K562 (cell line): ENCODE measurements around the gene FBN3. TPM values are rescaled to one million over a fixed set of nuclear protein-coding genes. Genes with fewer than 3 reads are reported as not detected.

Source experiments
- ATAC-seq: fragments of 200-7000 bp; cut with Tn5 transposase; 3 replicates; pipeline ENCODE4 v1.9.1; 2020; ENCODE audit warnings: moderate library complexity
- BruUV-seq: library from RNA; stranded (reverse); fragments of 400-500 nt; replicated peaks from 2 replicates; lab custom pipeline; 2021; lab: Mats Ljungman, UMichigan
- CTCF ChIA-PET: fragments of 300-600 bp; formaldehyde crosslinking; extraction: SDS; loops from one replicate; lab custom pipeline; 2021; ENCODE audit warnings: low intra/inter-chr PET ratio; lab: Yijun Ruan, JAX
- POLR2A ChIA-PET: fragments of 300-600, 350-650 bp; sonication (Branson Sonifier 250); formaldehyde crosslinking; extraction: SDS; loops from one replicate; lab custom pipeline; 2021; ENCODE audit warnings: antibody characterized with exemption, inconsistent platforms; lab: Yijun Ruan, JAX
- DNase-seq, 4 experiments: peaks; one replicate each; pipeline versions ENCODE4 v3.0.0 to v3.0.0-alpha.2; 2011 to 2018; ENCODE audit warnings: low spot score in 3 of 4, mixed read lengths in 3 of 4; ENCODE audit errors: extremely low read depth in 1 of 4
- FAIRE-seq: peaks from 2 replicates; lab custom pipeline; 2011; peaks lifted over from hg19 to GRCh38; lab: Jason Lieb, UNC
- H2AFZ ChIP-seq: 2 replicates; pipeline ENCODE4 v1.6.0; 2011; ENCODE audit warnings: low read depth, low read length, control low read depth, inconsistent platforms
- H3K27ac ChIP-seq: fragments of 200-600 bp; 3 replicates; pipeline ENCODE4 v1.8.0; 2011; ENCODE audit warnings: low read depth, mild to moderate bottlenecking, control low read depth, inconsistent platforms, low read length, moderate library complexity, mixed read lengths; ENCODE audit errors: extremely low read depth
- H3K27me3 ChIP-seq, 2 experiments: fragments of 300-600 bp in 1 of 2; 2 replicates in 1 of 2; 3 replicates in 1 of 2; pipeline versions ENCODE4 v1.6.0 to v1.8.0; 2011; ENCODE audit warnings: inconsistent platforms in 2 of 2, low read length in 2 of 2, mild to moderate bottlenecking in 1 of 2, mixed read lengths in 1 of 2, moderate library complexity in 1 of 2; ENCODE audit not compliant: control insufficient read depth in 2 of 2, insufficient read depth in 2 of 2
- H3K36me3 ChIP-seq: fragments of 300-600 bp; 3 replicates; pipeline ENCODE4 v1.8.0; 2011; ENCODE audit warnings: mild to moderate bottlenecking, low read length, inconsistent platforms; ENCODE audit not compliant: control insufficient read depth, insufficient read depth
- H3K4me1 ChIP-seq, 2 experiments: fragments of 200-600 bp in 1 of 2; replicated peaks in 1 of 2; 2 replicates in 1 of 2; 3 replicates in 1 of 2; pipeline versions ENCODE4 v1.5.1 to v1.8.0; 2011; ENCODE audit warnings: inconsistent platforms in 2 of 2, low read length in 2 of 2, mild to moderate bottlenecking in 1 of 2, mixed read lengths in 1 of 2, moderate library complexity in 1 of 2; ENCODE audit not compliant: control insufficient read depth in 2 of 2, insufficient read depth in 2 of 2
- H3K4me2 ChIP-seq: 2 replicates; pipeline ENCODE4 v1.6.1; 2011; ENCODE audit warnings: low read length, control low read depth, inconsistent platforms, mixed read lengths; ENCODE audit not compliant: insufficient read depth
- H3K4me3 ChIP-seq: fragments of 200-600 bp; sonication (generic), shearing (Covaris generic); 2 replicates; pipeline ENCODE4 v1.5.1; 2016; ENCODE audit warnings: control low read depth, inconsistent platforms
- H3K79me2 ChIP-seq: fragments of 200-600 bp; 3 replicates; pipeline ENCODE4 v1.8.0; 2011; ENCODE audit warnings: low read length, inconsistent platforms; ENCODE audit not compliant: control insufficient read depth, insufficient read depth
- H3K9ac ChIP-seq, 2 experiments: 2 replicates each; pipeline versions ENCODE4 v1.6.0 to v1.6.1; 2011; ENCODE audit warnings: low read depth in 2 of 2, low read length in 2 of 2, control low read depth in 1 of 2, inconsistent platforms in 1 of 2, mild to moderate bottlenecking in 1 of 2, mixed read lengths in 1 of 2; ENCODE audit not compliant: insufficient read depth in 1 of 2
- H3K9me1 ChIP-seq: one replicate; pipeline ENCODE4 v1.6.0; 2011; ENCODE audit warnings: inconsistent platforms, mild to moderate bottlenecking, low read length, moderate library complexity; ENCODE audit not compliant: control insufficient read depth, insufficient read depth
- H3K9me3 ChIP-seq: replicated peaks from 2 replicates; pipeline ENCODE4 v1.5.1; 2011; ENCODE audit warnings: low read depth, low read length, inconsistent platforms; ENCODE audit not compliant: control insufficient read depth, insufficient read depth
- H4K20me1 ChIP-seq: replicated peaks from 2 replicates; pipeline ENCODE4 v1.6.1; 2011; ENCODE audit warnings: low read length, inconsistent platforms, mixed read lengths; ENCODE audit not compliant: control insufficient read depth, insufficient read depth
- ATF7 ChIP-seq: fragments of 450-650 bp; IDR thresholded peaks from 2 replicates; pipeline ENCODE4 v1.7.1; 2014; ENCODE audit warnings: mild to moderate bottlenecking, moderate library complexity
- FOS ChIP-seq: IDR thresholded peaks from 3 replicates; pipeline ENCODE4 v1.6.1; 2011; ENCODE audit not compliant: insufficient read length; ENCODE audit errors: extremely low read depth
- FOXA3 ChIP-seq, 2 experiments: fragments of 450-650 bp in 1 of 2; sonication (generic) in 1 of 2; formaldehyde crosslinking; IDR thresholded peaks in 1 of 2; conservative IDR thresholded peaks in 1 of 2; 2 replicates each; pipeline versions ENCODE4 v1.4.0 to v1.8.0; 2020 to 2022; ENCODE audit warnings: mild to moderate bottlenecking in 2 of 2, missing genetic modification reagents in 1 of 2
- HDAC3 ChIP-seq: fragments of 450-650 bp; IDR thresholded peaks from 2 replicates; pipeline ENCODE4 v1.6.1; 2018; ENCODE audit warnings: borderline replicate concordance, mild to moderate bottlenecking, moderate library complexity; ENCODE audit not compliant: partially characterized antibody
- HMG20A ChIP-seq: fragments of 450-650 bp; formaldehyde crosslinking; conservative IDR thresholded peaks from 2 replicates; pipeline ENCODE4 v1.4.0; 2020; ENCODE audit warnings: mild to moderate bottlenecking, mixed read lengths
- KAT8 ChIP-seq: fragments of 450-650 bp; IDR thresholded peaks from 2 replicates; pipeline ENCODE4 v1.6.1; 2016; ENCODE audit warnings: low read depth, mild to moderate bottlenecking
- POLR2A ChIP-seq: fragments of 450-650 bp; conservative IDR thresholded peaks from 2 replicates; pipeline ENCODE4 v1.6.1; 2016
- SAFB ChIP-seq: fragments of 200-400 bp; formaldehyde crosslinking; IDR thresholded peaks from 2 replicates; pipeline ENCODE4 v1.6.1; 2017; ENCODE audit warnings: low read depth, low read length, borderline replicate concordance
- XRCC4 ChIP-seq: IDR thresholded peaks from one replicate; pipeline ENCODE4 v1.6.1; 2011; ENCODE audit not compliant: insufficient read depth, insufficient read length; ENCODE audit errors: extremely low read depth
- ZBTB7A ChIP-seq: IDR thresholded peaks from 2 replicates; pipeline ENCODE4 v1.6.1; 2011; ENCODE audit warnings: low read depth, mild to moderate bottlenecking, low read length, moderate library complexity, borderline replicate concordance; ENCODE audit not compliant: control insufficient read depth
- ZC3H4 ChIP-seq: sonication (generic); formaldehyde crosslinking; IDR thresholded peaks from 2 replicates; pipeline ENCODE4 v1.9.0; 2021; ENCODE audit warnings: missing genetic modification reagents, borderline replicate concordance
- ZFP36 ChIP-seq: fragments of 150-350 bp; IDR thresholded peaks from 2 replicates; pipeline ENCODE4 v1.6.1; 2018; ENCODE audit warnings: low read length, low read depth; ENCODE audit not compliant: partially characterized antibody
- ZFPM2 ChIP-seq: fragments of 250-450 bp; sonication (Bioruptor Pico); IDR thresholded peaks from 2 replicates; pipeline ENCODE4 v1.5.1; 2022; ENCODE audit warnings: mild to moderate bottlenecking
- ZZZ3 ChIP-seq: fragments of 450-650 bp; IDR thresholded peaks from 2 replicates; pipeline ENCODE4 v1.6.1; 2016; ENCODE audit warnings: antibody characterized with exemption, mild to moderate bottlenecking, moderate library complexity
- WGBS: fragments of 100-300 bp; shearing (Covaris generic); methylation state at CpG from one replicate; pipeline ENCODE4 v1.1.6; 2016; ENCODE audit warnings: low coverage, mixed read lengths; ENCODE audit not compliant: insufficient coverage; ENCODE audit errors: missing lambda C conversion rate; 5-methylcytosine and 5-hydroxymethylcytosine counted together
- in situ Hi-C: fragments of 300-500 bp; cut with MboI; formaldehyde crosslinking; loops from 4 replicates; pipeline ENCODE4 v1.15.0; 2018; ENCODE audit warnings: inconsistent platforms, mixed read lengths
- intact Hi-C: fragments of 100-400 bp; cut with micrococcal nuclease; formaldehyde crosslinking; loops from 2 replicates; pipeline ENCODE4 v1.14.2; 2022
- polyA plus RNA-seq, 8 experiments: library from polyadenylated mRNA; depleted of rRNA in 4 of 8; stranded (reverse) in 5 of 8; unstranded in 3 of 8; fragments of >200 nt; fragmentation: Nextera tagmentation in 2 of 8; fragmentation: Illumina TruSeq in 1 of 8; extraction: Ambion mirVana in 2 of 8; extraction: Trizol in 1 of 8; gene quantifications; 2 replicates each; pipeline versions ENCODE4 v1.2.1 to v1.2.3, GENCODE V29; 2011 to 2014; ENCODE audit warnings: inconsistent platforms in 1 of 8, missing spikeins in 1 of 8
- total RNA-seq, 7 experiments: library from RNA; depleted of rRNA in 6 of 7; stranded (reverse); fragments of >200 nt in 6 of 7; fragmentation: Illumina TruSeq in 2 of 7; extraction: Trizol in 2 of 7; gene quantifications; 2 replicates each; pipeline versions ENCODE4 v1.2.1 to v1.2.3, GENCODE V29; 2011 to 2021; ENCODE audit warnings: low replicate concordance in 1 of 7
- TF ChIP-seq, protein P1 (sequence below): fragments of 450-650 bp; IDR thresholded peaks from 2 replicates; pipeline ENCODE4 v1.6.1; 2014; ENCODE audit warnings: low read depth, mild to moderate bottlenecking, moderate library complexity, borderline replicate concordance
- TF ChIP-seq, protein P2 (sequence below): sonication (generic); formaldehyde crosslinking; IDR thresholded peaks from 2 replicates; pipeline ENCODE4 v1.9.0; 2022; ENCODE audit warnings: mild to moderate bottlenecking, missing genetic modification reagents
- TF ChIP-seq, protein P3 (sequence below): fragments of 450-650 bp; IDR thresholded peaks from 2 replicates; pipeline ENCODE4 v1.6.1; 2017; ENCODE audit warnings: antibody characterized with exemption, mild to moderate bottlenecking

FBN3 gene
- total and polyA plus RNA-seq, 9 of the 15 experiments (the other 6 are each of a cell fraction or from before 2014, with no cell fraction given), result under 0.01 to 0.29 (median 0.01) TPM; not detected in 4

DNA sequence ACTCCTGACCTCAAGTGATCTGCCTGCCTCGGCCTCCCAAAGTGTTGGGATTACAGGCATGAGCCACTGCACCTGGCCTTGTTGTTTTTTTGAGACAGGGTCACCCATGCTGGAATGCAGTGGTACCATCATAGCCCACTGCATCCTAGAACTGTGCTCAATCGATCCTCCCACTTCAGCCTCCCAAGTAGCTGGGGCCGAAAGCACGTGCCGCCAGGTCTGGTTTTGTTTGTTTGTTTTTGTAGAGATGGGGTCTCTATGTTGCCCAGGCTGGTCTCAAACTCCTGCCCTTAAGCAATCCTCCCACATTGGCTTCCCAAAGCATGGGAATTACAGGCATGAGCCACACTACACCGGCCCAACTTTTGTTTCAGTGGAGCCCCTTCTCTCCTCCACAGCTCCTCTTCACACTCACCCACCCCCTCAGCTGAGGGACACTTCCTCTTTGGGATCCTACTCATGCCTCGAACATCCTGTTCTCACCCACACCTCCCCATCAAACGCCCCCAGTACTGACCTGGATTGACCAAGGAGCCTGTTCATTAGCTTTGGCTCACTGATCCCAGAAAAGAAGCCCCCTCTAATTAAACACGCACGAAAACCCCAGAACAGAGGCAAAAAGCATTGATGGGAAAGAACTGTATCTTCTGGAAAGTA is 47.0 kb upstream of the FBN3 start:
- Histone ChIP-seq H2AFZ (peak overlapping the region; percentile 51), H3K4me2 (no peak overlapping the region), H3K79me2 (no peaks in the 10 kb centered on the region), H3K9me3 (no peaks in the 10 kb centered on the region), H3K27ac (no peak overlapping the region), H3K36me3 (no peaks in the 10 kb centered on the region), H4K20me1 (no peaks in the 10 kb centered on the region), H3K4me3 (no peak overlapping the region), H3K27me3 (peaks cover 0 to 7% of the 10 kb centered on the region in 2 experiments; a peak in 1 of 5 replicates), H3K9ac (peak overlapping the region in 1 of 2 experiments; percentile 50; a peak in 1 of 4 replicates), H3K4me1 (peaks cover 10 to 15% of the 10 kb centered on the region in 2 experiments), H3K9me1 (no peaks in the 10 kb centered on the region)
- BruUV-seq, result no TSS peak
- CTCF ChIA-PET, result no interaction called here
- FAIRE-seq, result no peak
- WGBS, result 23% methylated on average over 10 of the region's 10 CpGs
- intact Hi-C loops (no loop called here), in situ Hi-C loops (no loop called here)
- POLR2A ChIA-PET, result no interaction called here
- DNase-seq, result peak in 1 of 4 experiments; percentile 3
- no peak for ATAC-seq
- no peak for TF ChIP-seq ATF7
- TF ChIP-seq SAFB, result no peak
- TF ChIP-seq ZFPM2 (CRISPR knock-in tag), result no peak
- TF ChIP-seq ZBTB7A, result 0 out of 2 replicates have a peak, but pooled peaks have one; percentile 17
- no peak for TF ChIP-seq FOS
- TF ChIP-seq HMG20A (CRISPR knock-in tag), result no peak
- TF ChIP-seq XRCC4, result no peak
- TF ChIP-seq, protein P1, sequence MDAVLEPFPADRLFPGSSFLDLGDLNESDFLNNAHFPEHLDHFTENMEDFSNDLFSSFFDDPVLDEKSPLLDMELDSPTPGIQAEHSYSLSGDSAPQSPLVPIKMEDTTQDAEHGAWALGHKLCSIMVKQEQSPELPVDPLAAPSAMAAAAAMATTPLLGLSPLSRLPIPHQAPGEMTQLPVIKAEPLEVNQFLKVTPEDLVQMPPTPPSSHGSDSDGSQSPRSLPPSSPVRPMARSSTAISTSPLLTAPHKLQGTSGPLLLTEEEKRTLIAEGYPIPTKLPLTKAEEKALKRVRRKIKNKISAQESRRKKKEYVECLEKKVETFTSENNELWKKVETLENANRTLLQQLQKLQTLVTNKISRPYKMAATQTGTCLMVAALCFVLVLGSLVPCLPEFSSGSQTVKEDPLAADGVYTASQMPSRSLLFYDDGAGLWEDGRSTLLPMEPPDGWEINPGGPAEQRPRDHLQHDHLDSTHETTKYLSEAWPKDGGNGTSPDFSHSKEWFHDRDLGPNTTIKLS, result no peak
- TF ChIP-seq ZZZ3, result no peak
- TF ChIP-seq ZFP36, result no peak
- no peak for TF ChIP-seq FOXA3 (CRISPR knock-in tag; conservative IDR thresholded peaks at IDR 0.05 in 1 of 2, IDR thresholded peaks at IDR 0.05 in 1 of 2)
- no peak for TF ChIP-seq POLR2A
- TF ChIP-seq, protein P2, sequence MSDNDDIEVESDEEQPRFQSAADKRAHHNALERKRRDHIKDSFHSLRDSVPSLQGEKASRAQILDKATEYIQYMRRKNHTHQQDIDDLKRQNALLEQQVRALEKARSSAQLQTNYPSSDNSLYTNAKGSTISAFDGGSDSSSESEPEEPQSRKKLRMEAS (CRISPR knock-in tag), result 0 out of 2 replicates have a peak, but pooled peaks have one; percentile 26
- no peak for TF ChIP-seq ZC3H4
- TF ChIP-seq, protein P3, sequence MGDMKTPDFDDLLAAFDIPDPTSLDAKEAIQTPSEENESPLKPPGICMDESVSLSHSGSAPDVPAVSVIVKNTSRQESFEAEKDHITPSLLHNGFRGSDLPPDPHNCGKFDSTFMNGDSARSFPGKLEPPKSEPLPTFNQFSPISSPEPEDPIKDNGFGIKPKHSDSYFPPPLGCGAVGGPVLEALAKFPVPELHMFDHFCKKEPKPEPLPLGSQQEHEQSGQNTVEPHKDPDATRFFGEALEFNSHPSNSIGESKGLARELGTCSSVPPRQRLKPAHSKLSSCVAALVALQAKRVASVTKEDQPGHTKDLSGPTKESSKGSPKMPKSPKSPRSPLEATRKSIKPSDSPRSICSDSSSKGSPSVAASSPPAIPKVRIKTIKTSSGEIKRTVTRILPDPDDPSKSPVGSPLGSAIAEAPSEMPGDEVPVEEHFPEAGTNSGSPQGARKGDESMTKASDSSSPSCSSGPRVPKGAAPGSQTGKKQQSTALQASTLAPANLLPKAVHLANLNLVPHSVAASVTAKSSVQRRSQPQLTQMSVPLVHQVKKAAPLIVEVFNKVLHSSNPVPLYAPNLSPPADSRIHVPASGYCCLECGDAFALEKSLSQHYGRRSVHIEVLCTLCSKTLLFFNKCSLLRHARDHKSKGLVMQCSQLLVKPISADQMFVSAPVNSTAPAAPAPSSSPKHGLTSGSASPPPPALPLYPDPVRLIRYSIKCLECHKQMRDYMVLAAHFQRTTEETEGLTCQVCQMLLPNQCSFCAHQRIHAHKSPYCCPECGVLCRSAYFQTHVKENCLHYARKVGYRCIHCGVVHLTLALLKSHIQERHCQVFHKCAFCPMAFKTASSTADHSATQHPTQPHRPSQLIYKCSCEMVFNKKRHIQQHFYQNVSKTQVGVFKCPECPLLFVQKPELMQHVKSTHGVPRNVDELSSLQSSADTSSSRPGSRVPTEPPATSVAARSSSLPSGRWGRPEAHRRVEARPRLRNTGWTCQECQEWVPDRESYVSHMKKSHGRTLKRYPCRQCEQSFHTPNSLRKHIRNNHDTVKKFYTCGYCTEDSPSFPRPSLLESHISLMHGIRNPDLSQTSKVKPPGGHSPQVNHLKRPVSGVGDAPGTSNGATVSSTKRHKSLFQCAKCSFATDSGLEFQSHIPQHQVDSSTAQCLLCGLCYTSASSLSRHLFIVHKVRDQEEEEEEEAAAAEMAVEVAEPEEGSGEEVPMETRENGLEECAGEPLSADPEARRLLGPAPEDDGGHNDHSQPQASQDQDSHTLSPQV, result no peak
- TF ChIP-seq HDAC3, result no peak
- no peak for TF ChIP-seq KAT8
